OCI-LY7 (cell line): ENCODE data around the gene UPB1. TPM values are rescaled to one million over a fixed set of nuclear protein-coding genes. Genes with fewer than 3 reads are reported as not detected.

Experiments used
- BruUV-seq: library from RNA; stranded (reverse); fragments of 400-500 nt; replicated peaks from 2 replicates; lab custom pipeline; 2021; lab: Mats Ljungman, UMichigan
- CTCF ChIA-PET: fragments of 300-600 bp; sonication (Branson Sonifier 250); formaldehyde crosslinking; loops from one replicate; lab custom pipeline; 2022; ENCODE audit warnings: antibody characterized with exemption; ENCODE audit not compliant: unreplicated experiment; lab: Charles Lee
- POLR2A ChIA-PET: fragments of 300-600 bp; sonication (Branson Sonifier 250); formaldehyde crosslinking; loops from one replicate; lab custom pipeline; 2022; ENCODE audit warnings: antibody characterized with exemption; lab: Charles Lee
- DNase-seq: peaks from one replicate; pipeline ENCODE4 v3.0.0-alpha.2; 2015; ENCODE audit warnings: low spot score
- H2AFZ ChIP-seq: fragments of 200-600 bp; sonication (generic), shearing (Covaris generic); 2 replicates; pipeline ENCODE4 v1.6.1; 2014; ENCODE audit warnings: mild to moderate bottlenecking, antibody characterized with exemption, low read length, moderate library complexity
- H3K27ac ChIP-seq: fragments of 200-600 bp; sonication (generic); 2 replicates; pipeline ENCODE4 v1.5.1; 2014; ENCODE audit warnings: mixed run types, low read depth, mild to moderate bottlenecking, moderate library complexity, low read length, inconsistent platforms; ENCODE audit not compliant: poor library complexity, severe bottlenecking
- H3K36me3 ChIP-seq: fragments of 200-600 bp; sonication (generic); 2 replicates; pipeline ENCODE4 v1.6.1; 2014; ENCODE audit warnings: mild to moderate bottlenecking, antibody characterized with exemption, low read length, moderate library complexity, mixed read lengths; ENCODE audit not compliant: insufficient read depth
- H3K4me1 ChIP-seq: fragments of 200-600 bp; sonication (generic); 2 replicates; pipeline ENCODE4 v1.5.1; 2014; ENCODE audit warnings: mild to moderate bottlenecking, low read length; ENCODE audit not compliant: insufficient read depth, poor library complexity, severe bottlenecking
- H3K4me2 ChIP-seq: fragments of 200-600 bp; sonication (generic); 2 replicates; pipeline ENCODE4 v1.6.1; 2014; ENCODE audit warnings: mild to moderate bottlenecking, low read length
- H3K4me3 ChIP-seq: fragments of 200-600 bp; sonication (generic); 2 replicates; pipeline ENCODE4 v1.5.1; 2014; ENCODE audit warnings: mild to moderate bottlenecking, low read depth, low read length; ENCODE audit not compliant: poor library complexity, severe bottlenecking
- H3K79me2 ChIP-seq: fragments of 200-600 bp; sonication (generic); 2 replicates; pipeline ENCODE4 v1.6.1; 2016; ENCODE audit warnings: low read depth, mild to moderate bottlenecking, low read length, moderate library complexity, mixed read lengths; ENCODE audit not compliant: insufficient read depth
- H3K9me2 ChIP-seq: fragments of 200-600 bp; sonication (generic); 2 replicates; pipeline ENCODE4 v1.6.1; 2016; ENCODE audit warnings: mild to moderate bottlenecking, low read length, mixed read lengths; ENCODE audit not compliant: insufficient read depth
- H3K9me3 ChIP-seq: fragments of 200-600 bp; sonication (generic); 2 replicates; pipeline ENCODE4 v1.6.1; 2014; ENCODE audit warnings: mild to moderate bottlenecking, mixed run types, low read length, mixed read lengths
- H4K20me1 ChIP-seq: fragments of 200-600 bp; sonication (generic); 2 replicates; pipeline ENCODE4 v1.6.1; 2014; ENCODE audit warnings: mild to moderate bottlenecking, antibody characterized with exemption, low read length, moderate library complexity, mixed read lengths; ENCODE audit not compliant: insufficient read depth
- CTCF ChIP-seq: fragments of 200-600 bp; sonication (generic); conservative IDR thresholded peaks from 2 replicates; pipeline ENCODE4 v1.5.1; 2014; ENCODE audit warnings: mild to moderate bottlenecking, antibody characterized with exemption, low read length, moderate library complexity, mixed read lengths
- EZH2phosphoT487 ChIP-seq: fragments of 200-600 bp; sonication (generic); IDR thresholded peaks from 2 replicates; pipeline ENCODE4 v1.6.1; 2018; ENCODE audit warnings: low read depth, borderline replicate concordance, mild to moderate bottlenecking, mixed run types, antibody characterized with exemption, low read length, moderate library complexity, mixed read lengths
- intact Hi-C: fragments of 100-400 bp; cut with micrococcal nuclease; formaldehyde crosslinking; loops from one replicate; pipeline ENCODE4 v1.10.0; 2022; ENCODE audit not compliant: unreplicated experiment
- total RNA-seq, 2 experiments: library from RNA; depleted of rRNA in 1 of 2; stranded (reverse); fragments of >200 nt in 1 of 2; shearing (Covaris generic) in 1 of 2; gene quantifications; 2 replicates each; pipeline ENCODE4 v1.2.3, GENCODE V29; 2014 to 2022

The UPB1 gene
- total RNA-seq, 2 experiments from 2014 or later = 0.69 to 0.70 TPM

- Histone ChIP-seq H2AFZ (no peak overlapping the region), H3K4me3 (no peak overlapping the region), H3K79me2 (no peaks in the 10 kb centered on the region), H3K36me3 (no peaks in the 10 kb centered on the region), H3K9me2 (no peaks in the 10 kb centered on the region), H4K20me1 (no peaks in the 10 kb centered on the region), H3K4me2 (no peak overlapping the region), H3K27ac (no peak overlapping the region), H3K4me1 (peaks cover 8% of the 10 kb centered on the region), H3K9me3 (no peaks in the 10 kb centered on the region)
- intact Hi-C loops = no loop called here
- TF ChIP-seq EZH2phosphoT487 (no peak), CTCF (no peak)
- BruUV-seq = no TSS peak
- ChIA-PET CTCF (no interaction called here), POLR2A (interaction anchor here (1.2 to 2.5 kb wide), 2 partner anchors 9 to 21 kb away, joined by 3 to 7 read pairs; no protein-coding TSS in a partner anchor)
- DNase-seq = no peak
These were observed 29.6 kb upstream of the UPB1 start for GRCh38 chr22:24465566-24465965.

DNA sequence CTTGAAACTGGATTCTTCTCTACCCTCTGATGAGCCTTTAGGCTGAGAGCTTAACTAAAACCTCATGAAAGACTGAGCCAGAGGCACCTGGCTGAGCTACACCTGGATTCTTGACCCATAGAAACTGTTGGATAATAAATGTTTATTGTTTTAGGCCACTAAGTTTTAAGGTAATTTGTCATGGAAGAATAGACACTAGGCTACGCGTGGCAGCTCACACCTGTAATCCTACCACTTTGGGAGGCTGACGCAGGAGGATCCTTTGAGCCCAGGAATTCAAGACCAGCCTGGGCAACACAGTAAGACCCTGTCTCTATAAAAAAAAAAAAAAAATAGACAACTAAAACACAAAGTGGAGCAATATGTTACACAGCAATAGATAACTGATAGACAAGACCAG lies 29.2 kb upstream of the UPB1 start:
- no peak overlapping the region for H3K4me3 ChIP-seq
- H4K20me1 ChIP-seq = no peaks in the 10 kb centered on the region
- H3K9me2 ChIP-seq = no peaks in the 10 kb centered on the region
- no peak overlapping the region for H3K27ac ChIP-seq
- H3K4me2 ChIP-seq = no peak overlapping the region
- CTCF ChIA-PET = no interaction called here
- TF ChIP-seq CTCF (no peak), EZH2phosphoT487 (no peak)
- BruUV-seq = no TSS peak
- H3K36me3 ChIP-seq = no peaks in the 10 kb centered on the region
- POLR2A ChIA-PET = interaction anchor here (1.2 to 2.5 kb wide), 2 partner anchors 9 to 20 kb away, joined by 3 to 7 read pairs; no protein-coding TSS in a partner anchor
- peaks cover 8% of the 10 kb centered on the region for H3K4me1 ChIP-seq
- H3K79me2 ChIP-seq = no peaks in the 10 kb centered on the region
- no peaks in the 10 kb centered on the region for H3K9me3 ChIP-seq
- intact Hi-C loops = no loop called here
- DNase-seq = no peak
- H2AFZ ChIP-seq = no peak overlapping the region

DNA sequence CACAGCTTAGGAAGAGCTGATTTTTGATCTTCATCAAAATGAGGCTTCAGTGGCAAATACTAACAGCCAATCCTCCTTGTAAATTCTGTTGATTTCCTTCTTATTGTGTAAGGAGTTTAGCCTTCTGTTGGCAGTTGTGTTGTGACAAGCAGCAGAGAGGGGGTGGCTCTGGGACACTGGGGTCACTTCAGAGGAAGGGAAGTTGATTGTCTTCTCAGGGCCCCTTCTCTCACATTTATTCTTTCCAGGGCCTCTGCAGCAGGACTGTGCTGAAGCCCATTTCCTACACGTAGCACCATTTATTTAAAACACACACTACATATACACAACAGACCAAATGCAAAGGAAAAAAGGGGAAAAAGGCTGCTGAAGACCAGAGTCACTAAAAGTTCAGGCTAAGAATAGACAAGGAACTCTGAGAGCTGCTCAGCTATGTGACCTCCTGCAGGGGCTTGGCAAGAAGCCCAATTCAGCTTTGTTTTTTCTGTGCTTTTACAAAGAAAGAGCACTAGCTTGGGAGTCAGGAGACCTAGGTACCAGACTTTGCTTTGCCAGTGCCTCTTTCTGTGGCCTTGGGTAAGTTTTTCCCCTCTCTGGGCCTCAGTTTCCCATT lies 28.3 kb upstream of the UPB1 start:
- peaks cover 8% of the 10 kb centered on the region for H3K4me1 ChIP-seq
- intact Hi-C loops = no loop called here
- BruUV-seq = no TSS peak
- no peak overlapping the region for H3K4me2 ChIP-seq
- no peaks in the 10 kb centered on the region for H4K20me1 ChIP-seq
- CTCF ChIA-PET = no interaction called here
- no peak overlapping the region for H2AFZ ChIP-seq
- no peak overlapping the region for H3K4me3 ChIP-seq
- no peak overlapping the region for H3K27ac ChIP-seq
- no peaks in the 10 kb centered on the region for H3K36me3 ChIP-seq
- no peaks in the 10 kb centered on the region for H3K9me2 ChIP-seq
- TF ChIP-seq CTCF = no peak
- TF ChIP-seq EZH2phosphoT487 = no peak
- no peaks in the 10 kb centered on the region for H3K9me3 ChIP-seq
- POLR2A ChIA-PET = no interaction called here
- no peaks in the 10 kb centered on the region for H3K79me2 ChIP-seq
- DNase-seq = no peak
